NCI-H187 treated with DMSO at 0.1 percent for 48 hours (cell line): ENCODE data around the gene LCK.

ENCODE experiments used
- DNase-seq: peaks from one replicate; lab custom pipeline; 2025; lab: John Stamatoyannopoulos, UW

The LCK gene

DNA sequence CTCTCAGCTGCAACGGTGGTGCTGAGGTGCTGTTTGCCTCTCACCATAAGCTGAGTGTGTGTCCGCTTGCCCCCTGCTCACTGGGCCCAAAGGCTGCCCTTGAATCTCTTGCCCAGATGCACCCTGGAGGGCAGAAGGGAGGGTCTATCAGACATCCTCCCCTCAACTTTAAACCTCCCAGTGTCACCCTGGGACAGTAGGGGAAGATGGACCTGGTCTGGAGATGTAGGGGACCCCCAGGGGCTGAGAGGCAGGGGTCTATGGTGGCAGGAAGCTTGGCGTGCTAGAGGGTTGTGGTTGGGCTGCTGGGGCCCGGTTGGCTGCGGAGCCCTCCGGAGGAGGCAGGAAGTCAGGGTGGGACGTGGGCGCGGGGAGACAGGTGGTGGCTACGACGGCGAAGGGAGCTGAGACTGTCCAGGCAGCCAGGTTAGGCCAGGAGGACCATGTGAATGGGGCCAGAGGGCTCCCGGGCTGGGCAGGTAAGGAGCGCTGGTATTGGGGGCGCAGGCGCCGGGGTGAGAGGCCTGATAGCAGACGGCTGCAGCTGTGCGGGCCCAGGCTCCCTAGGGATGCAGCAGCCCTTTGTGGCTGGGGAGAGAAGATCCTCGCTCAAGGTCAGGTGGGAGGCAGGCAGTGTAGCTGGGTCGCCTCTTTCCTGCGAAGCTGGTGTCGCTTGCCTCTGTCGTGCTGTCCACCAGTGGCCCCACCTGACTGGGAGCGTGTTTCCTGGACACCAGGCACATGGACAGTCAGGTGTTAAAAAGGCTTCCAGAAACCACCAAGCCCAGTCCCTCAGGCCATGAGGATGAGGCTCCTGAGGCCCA, at the start of gene LCK:
Gene LCK (plus strand): TSS at position 373 of the 824 bp plus-strand sequence. CDS start 23,065 bp downstream, outside the sequence.
- no peak for DNase-seq

DNA sequence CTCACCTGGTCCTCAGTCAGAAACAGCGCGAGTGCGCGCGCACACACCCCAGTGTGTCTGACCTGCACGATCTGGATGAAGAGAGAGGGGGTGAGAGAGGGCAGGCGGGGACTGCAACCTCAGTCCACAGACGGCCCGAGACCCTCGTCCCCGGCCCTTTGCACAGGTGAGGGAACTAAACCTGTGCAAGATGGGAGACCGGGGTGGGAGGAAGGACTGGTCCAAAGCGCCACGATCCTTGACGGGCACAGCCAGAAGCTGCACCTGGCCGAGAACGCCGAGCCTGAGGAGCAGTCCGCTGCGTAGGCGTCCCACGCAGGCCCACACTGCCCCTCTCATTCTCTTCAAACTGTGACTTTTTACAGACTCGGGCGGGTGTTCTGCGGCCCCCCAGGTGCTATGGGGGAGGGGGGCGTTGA, 46.1 kb upstream of the LCK start:
- DNase-seq = no peak

DNA sequence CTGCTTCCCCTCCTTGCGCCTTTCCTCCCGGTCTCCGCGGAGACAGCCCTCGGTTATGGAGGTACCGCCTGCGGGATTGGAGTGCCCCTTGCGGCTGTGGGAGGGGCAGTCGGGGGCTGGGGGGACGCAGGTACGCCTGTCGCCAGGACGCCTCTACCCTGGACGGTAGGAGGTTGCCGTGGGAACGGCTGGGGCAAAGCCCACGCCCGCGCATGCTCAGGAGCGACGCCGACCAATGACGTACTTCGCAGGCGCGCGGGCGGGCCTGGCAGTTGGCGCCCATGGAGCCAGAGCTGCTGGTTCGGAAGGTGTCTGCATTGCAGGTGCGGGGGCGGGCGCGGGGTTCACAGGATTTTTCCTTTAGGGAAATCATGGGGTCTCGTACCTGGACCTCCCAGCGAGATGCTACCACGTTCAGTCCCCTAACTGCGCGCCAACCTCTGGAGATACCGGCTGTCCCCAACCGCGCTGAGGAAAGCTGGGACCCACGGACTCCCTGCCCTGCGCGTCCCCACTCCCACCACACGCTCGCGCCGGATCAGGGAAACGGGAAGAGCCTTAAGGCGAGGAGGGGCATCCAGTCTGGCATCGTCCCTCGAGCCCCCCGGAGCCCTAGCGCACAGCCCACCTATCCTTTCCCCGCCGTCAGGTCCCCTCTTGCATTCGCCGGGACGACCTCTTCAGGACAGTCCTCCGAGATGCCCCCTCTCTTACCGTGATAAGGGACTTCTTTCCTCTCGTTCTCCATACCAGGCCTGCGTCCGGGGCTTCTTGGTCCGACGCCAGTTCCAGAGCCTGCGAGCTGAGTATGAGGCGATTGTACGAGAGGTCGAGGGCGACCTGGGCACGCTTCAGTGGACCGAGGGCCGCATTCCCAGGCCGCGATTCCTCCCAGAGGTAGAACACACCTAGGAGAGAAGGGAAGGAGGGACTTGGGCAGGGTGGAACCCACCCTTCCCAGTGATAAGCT, 45.4 kb upstream of the LCK start, which contains the start of gene IQCC:
Gene IQCC (plus strand): TSS at position 271 of the 970 bp plus-strand sequence. CDS start 11 bp downstream, at position 282.
- DNase-seq = peak; percentile 50

DNA sequence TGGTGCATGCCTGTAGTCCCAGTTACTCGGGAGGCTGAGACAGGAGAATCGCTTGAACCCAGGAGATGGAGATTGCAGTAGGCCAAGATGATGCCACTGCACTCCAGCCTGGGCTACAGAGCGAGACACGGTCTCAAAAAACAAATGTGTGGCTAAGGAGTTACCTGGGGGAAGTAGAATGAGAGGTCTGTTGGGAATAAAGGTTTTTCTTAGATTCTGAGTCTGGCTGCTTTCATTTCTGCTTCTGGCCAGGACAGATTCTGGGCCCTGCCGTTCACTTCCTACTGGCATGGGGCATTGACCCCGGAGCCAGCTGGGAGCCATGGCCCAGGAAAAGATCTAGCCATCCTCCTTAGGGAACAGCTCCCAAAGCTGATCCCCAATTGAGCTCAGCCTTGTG, 42.6 kb upstream of the LCK start:
- no peak for DNase-seq

DNA sequence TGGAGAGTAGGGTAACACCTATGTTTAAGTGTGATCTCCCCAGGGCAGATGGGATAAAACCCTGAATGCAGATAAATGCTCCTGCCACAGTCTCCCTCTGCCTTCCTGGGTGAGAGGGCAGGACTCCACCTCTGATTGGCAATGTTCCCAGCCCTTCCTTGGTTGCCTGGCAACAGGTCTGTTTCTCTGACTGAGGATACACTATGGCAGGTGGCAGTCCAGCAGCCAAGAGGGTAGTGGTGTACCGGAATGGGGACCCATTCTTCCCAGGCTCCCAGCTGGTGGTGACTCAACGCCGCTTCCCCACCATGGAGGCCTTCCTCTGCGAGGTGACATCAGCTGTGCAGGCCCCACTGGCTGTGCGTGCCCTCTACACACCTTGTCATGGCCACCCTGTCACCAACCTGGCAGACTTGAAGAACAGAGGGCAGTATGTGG, 42.2 kb upstream of the LCK start, which contains the start of gene DCDC2B:
Gene DCDC2B (plus strand): TSS at position 199 of the 438 bp plus-strand sequence. CDS start 5 bp downstream, at position 204.
- DNase-seq = peak; percentile 74

DNA sequence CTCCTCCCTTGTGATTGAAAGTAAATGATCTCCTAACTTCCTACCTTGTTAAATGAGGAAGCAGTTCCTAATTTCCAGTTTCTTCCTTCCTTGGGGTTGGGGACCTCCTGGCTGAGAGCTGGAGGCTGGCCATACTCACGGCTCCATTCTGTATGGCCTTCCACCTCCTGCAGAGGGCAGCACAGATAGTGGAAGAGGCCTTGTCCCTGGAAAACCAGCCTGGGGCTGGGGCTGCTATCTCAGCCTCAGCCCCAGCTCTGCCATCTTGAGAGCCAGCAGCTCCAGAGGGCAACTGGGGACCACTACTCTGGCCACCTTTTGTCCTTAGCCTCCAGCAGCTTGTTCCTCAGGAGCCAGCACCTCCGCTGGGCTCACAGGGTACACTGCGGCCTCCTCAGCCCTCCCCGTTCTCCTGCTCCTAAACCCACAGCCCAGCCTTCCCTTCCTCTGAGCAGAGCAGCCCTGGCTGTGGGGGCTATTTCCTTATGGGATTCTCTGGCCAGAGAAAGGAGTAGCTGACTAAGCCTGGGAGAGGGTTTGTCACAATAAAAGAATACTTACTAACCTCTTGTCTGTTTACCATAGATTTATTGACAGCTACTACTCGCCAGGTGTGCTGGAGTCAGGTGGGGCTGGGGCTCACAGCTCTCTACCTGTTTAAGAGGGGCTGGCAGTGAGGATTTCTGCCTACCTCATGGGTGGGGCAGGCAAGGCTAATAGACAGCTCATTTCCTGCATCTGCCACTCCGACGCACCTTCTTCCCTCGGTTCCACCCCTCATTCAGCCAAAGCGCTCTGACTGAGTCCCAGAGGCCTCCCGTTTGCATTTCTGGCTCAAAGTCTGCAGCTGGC, 35.2 kb upstream of the LCK start:
- DNase-seq = peak; percentile 55

DNA sequence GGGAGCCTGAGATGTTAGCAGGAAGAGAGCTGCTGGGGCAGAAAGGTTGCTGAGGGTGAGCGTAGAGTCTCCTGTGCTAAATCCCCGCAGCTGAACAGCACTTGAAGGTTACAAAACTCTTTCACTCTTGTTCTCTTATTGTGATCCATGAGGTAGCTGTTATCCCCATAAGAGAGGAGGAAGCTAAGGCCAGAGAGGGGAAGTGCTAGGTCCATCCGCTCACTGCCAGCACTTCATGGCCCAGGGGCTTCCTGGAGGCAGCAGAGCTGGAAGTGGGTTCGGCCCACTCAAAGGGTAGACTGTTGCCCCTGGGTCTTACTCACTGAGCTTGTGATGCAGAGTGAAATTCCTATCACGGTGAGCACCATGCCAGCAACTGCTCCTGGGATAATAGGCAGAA, 34.5 kb upstream of the LCK start:
- DNase-seq = no peak

DNA sequence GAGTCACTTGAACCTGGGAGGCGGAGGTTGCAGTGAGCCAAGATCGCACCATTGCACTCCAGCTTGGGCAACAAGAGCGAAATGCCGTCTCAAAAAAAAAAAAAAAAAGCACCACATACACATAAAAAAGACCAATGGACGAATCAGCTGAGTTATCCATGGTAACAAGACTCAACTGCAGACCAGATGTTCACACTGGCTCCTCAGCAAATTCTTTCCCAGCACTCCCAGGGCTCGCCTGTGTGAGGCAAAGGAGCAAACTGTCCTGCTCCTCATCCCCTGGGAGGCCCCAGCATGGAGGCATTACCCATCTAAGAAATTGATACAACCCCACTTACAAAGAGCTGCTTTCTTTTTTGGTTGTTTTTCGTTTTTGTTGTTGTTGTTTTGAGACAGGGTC, 32.0 kb upstream of the LCK start:
- no peak for DNase-seq

- DNase-seq = no peak
These were observed 30.1 kb upstream of the LCK start for GRCh38 chr1:32220746-32221580.

- no peak for DNase-seq
These were observed 29.5 kb upstream of the LCK start for GRCh38 chr1:32221581-32221979.

DNA sequence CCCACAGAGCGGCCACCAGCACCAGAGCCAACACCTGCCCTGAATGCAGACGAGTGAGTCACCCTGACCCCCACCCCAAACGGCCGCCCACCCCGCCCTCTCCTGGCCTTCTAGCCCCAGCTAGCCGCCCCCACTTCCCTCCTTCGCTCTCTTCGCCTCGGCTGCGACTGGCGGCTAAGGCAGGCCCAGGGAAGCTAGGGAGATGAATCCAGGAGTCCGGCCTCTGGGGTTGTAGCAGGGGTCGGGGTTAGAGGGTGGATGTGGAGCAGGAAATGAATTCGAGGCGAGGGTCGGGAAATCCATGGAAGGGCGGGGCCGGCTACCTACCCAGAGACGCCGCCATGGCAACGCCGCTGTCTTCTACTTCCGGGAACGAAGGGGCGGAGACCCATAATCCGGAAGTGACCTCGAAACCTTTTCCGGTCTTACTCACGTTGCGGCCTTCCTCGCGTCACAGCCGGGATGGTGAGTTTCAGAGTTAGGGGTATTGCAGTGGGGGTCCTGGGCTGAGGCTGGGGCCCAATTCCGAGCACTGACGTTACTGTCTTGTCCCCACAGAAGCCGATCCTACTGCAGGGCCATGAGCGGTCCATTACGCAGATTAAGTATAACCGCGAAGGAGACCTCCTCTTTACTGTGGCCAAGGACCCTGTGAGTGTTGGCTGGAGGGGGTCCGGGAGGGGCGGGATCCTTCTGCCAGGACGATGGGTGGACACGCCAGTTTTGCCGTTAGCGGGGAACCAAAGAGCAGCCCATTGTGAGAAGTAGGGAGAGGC, 28.9 kb upstream of the LCK start, which contains the start of the genes EIF3I and TMEM234:
Gene EIF3I (plus strand): TSS at position 428 of the 776 bp plus-strand sequence. CDS start 35 bp downstream, at position 463.
Gene TMEM234 (minus strand): TSS at position 374 of the 776 bp plus-strand sequence. CDS start 31 bp downstream, at position 343.
- DNase-seq = peak; percentile 71

DNA sequence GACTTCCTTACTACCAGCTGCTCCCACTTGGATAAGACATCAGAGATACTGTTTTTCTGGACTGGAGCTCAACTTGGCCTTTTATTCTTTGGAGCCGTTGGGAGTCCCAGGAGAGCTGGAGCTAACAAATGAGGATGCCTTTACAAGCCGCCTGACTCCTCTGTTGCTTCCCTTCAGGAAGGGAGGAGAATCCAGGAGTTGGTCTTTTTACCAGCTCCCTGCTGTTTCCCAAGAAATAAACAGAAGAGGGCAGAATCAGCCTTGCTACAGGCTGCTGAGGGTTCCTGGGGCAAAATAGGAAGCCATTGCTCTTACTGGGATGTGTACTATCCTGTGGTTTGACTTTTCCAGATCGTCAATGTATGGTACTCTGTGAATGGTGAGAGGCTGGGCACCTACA, 27.4 kb upstream of the LCK start:
- DNase-seq = no peak

GRCh38 chr1:32224285-32224684, 26.8 kb upstream of the LCK start:
- no peak for DNase-seq

GRCh38 chr1:32228771-32229170, 22.3 kb upstream of the LCK start:
- no peak for DNase-seq

DNA sequence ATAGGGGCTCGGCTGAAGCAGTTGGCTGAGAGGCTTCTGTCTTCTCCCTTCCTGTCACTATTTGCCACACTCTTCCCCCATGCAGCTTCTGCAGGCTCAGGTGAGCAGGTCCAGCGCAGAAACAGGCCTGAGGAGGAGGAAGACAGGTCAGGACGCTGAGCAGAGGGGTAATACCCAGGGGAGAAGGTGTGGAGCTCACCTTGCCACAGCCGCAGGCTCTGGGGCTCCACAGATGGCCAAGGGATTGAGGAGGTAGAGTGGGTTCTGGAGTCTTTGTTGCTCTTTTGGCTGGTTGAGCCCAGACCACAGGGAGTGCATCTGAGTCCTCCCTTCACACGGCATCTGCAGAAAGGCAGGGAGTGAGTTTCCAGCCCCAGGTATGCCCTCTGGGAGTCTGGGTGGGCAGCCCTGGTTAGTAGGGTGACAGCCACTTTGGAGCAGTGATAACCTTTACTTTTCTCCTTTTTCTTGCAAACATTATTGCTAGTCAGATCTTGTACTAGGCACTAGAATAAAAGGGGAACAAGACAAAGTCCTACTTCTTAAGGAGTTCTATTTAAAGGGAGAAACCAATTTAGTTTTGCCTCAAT, 19.1 kb upstream of the LCK start:
- DNase-seq = no peak

DNA sequence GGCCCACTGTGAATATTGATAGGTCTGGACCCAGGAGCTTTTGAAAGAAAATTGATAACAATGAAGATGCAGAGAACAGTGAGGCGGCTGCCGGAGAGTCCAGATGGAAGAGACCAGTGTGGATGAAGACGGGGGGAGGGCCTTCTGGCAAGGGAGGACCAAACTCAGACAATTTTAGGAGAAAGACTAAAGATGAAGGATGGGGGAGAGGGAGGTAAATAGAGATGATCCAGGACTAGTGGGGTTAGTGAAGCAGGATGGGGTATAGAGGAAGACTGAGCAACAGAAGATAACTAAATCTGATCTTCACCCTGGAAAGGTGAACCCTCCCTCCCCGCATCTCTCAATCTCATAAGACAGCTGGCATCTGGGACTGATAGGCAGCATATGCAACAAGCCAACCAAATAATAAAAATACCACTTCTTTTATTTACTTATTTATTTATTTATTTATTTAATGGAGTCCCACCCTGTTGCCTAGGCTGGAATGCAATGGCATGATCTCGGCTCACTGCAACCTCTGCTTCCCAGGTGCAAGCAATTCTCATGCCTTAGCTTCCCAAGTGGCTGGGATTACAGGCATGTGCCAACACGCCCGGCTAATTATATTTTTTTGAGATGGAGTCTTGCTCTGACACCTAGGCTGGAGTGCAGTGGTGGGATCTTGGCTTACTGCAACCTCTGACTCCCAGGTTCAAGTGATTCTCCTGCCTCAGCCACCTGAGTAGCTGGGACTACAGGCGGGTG, 18.3 kb upstream of the LCK start:
- no peak for DNase-seq

DNA sequence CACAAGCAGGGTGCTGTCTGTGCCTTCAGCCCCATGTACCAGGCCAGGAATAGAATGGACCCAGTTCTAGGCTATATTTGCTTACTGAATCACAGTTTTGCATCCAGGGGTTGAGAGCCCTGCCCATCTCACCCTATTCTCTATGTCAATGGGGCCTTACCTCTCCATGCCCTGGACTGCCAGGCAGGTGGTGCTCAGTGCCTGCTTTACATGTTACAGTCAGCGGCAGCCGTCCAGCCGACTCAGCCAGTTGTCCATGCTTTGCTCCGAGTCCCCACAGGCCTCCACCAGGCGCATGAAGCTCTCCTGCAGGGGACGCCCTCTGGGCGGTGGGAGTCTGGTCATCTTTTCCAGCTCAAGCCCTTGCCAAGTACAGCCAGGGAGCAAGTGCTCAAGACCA, 16.3 kb upstream of the LCK start:
- no peak for DNase-seq

DNA sequence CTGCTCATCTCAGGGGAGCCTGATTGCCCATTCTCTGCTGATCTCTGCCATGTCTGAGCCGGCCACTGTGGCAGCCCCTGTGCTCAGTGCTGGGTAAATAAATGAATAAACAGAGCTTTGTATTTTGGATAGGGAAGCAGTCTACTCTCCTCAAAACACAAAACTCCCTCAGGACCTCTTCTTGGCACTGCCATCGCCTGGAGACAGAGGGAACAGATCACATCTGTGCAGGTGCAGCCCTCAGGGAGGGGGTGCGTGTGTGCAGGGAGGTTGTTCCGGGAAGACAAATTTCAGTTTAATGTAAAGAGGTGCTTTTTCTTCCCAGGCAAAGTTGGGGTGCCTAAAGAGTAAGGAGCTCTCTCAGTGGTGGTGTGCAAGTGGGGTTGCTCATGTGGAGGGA, 11.7 kb upstream of the LCK start:
- peak; percentile 61 for DNase-seq

- DNase-seq = no peak
These were observed 11.3 kb upstream of the LCK start for GRCh38 chr1:32239790-32240139.
